Smooth muscle cell (in vitro differentiated cells): ENCODE results near the gene BMAL1. TPM values are rescaled to one million over a fixed set of nuclear protein-coding genes. Genes with fewer than 3 reads are reported as not detected.

ENCODE experiments used
- DNase-seq: peaks from one replicate; lab custom pipeline; 2025; ENCODE audit not compliant: unreplicated experiment; lab: John Stamatoyannopoulos, UW
- H2AFZ ChIP-seq: fragments of 200-600 bp; sonication (generic); 2 replicates; pipeline ENCODE4 v1.6.0; 2016; ENCODE audit warnings: antibody characterized with exemption, low read depth, mild to moderate bottlenecking
- H3F3A ChIP-seq: fragments of 200-600 bp; sonication (generic); 2 replicates; pipeline ENCODE4 v1.6.0; 2017; ENCODE audit warnings: antibody characterized with exemption, low read depth
- H3K27ac ChIP-seq: fragments of 200-600 bp; sonication (generic); 2 replicates; pipeline ENCODE4 v1.5.1; 2016; ENCODE audit warnings: low read depth, mild to moderate bottlenecking
- H3K27me3 ChIP-seq: fragments of 200-600 bp; sonication (generic); 2 replicates; pipeline ENCODE4 v1.6.1; 2016; ENCODE audit warnings: low read depth, mild to moderate bottlenecking
- H3K36me3 ChIP-seq: fragments of 200-600 bp; sonication (generic); 2 replicates; pipeline ENCODE4 v1.5.1; 2016; ENCODE audit warnings: low read depth
- H3K4me1 ChIP-seq: fragments of 200-600 bp; sonication (generic); 2 replicates; pipeline ENCODE4 v1.5.1; 2016; ENCODE audit warnings: low read depth
- H3K4me2 ChIP-seq: fragments of 200-600 bp; sonication (generic); 2 replicates; pipeline ENCODE4 v1.6.0; 2016; ENCODE audit warnings: mild to moderate bottlenecking
- H3K4me3 ChIP-seq: fragments of 200-600 bp; sonication (generic); 2 replicates; pipeline ENCODE4 v1.5.1; 2016; ENCODE audit warnings: mild to moderate bottlenecking
- H3K79me2 ChIP-seq: fragments of 200-600 bp; sonication (generic); 2 replicates; pipeline ENCODE4 v1.6.0; 2016; ENCODE audit warnings: low read depth, mild to moderate bottlenecking
- H3K9ac ChIP-seq: fragments of 200-600 bp; sonication (generic); 2 replicates; pipeline ENCODE4 v1.6.0; 2016; ENCODE audit warnings: low read depth
- H3K9me3 ChIP-seq: fragments of 200-600 bp; sonication (generic); replicated peaks from 2 replicates; pipeline ENCODE4 v1.5.1; 2016; ENCODE audit warnings: low read depth
- H4K20me1 ChIP-seq: fragments of 200-600 bp; sonication (generic); 2 replicates; pipeline ENCODE4 v1.6.0; 2016; ENCODE audit warnings: low read depth
- CTCF ChIP-seq: fragments of 200-600 bp; sonication (generic); IDR thresholded peaks from 2 replicates; pipeline ENCODE4 v1.5.1; 2017; ENCODE audit warnings: borderline replicate concordance, mild to moderate bottlenecking, antibody characterized with exemption; ENCODE audit not compliant: insufficient read depth, poor library complexity, severe bottlenecking
- WGBS: methylation state at CpG from one replicate; pipeline ENCODE4 v1.1.7; 2016; ENCODE audit warnings: low lambda C conversion rate; 5-methylcytosine and 5-hydroxymethylcytosine counted together
- polyA plus RNA-seq: library from polyadenylated mRNA; unstranded; fragments of >200 nt; fragmentation: Nextera tagmentation; extraction: Ambion mirVana; gene quantifications from 2 replicates; pipeline ENCODE4 v1.2.1, GENCODE V29; 2016
- total RNA-seq: library from RNA; depleted of rRNA; stranded (reverse); fragments of >200 nt; gene quantifications from 2 replicates; pipeline ENCODE4 v1.2.3, GENCODE V29; 2014

Gene BMAL1
- total RNA-seq (24.5 and 27.2 TPM in 2 replicates), polyA plus RNA-seq (9.9 and 21.2 TPM in 2 replicates)

DNA sequence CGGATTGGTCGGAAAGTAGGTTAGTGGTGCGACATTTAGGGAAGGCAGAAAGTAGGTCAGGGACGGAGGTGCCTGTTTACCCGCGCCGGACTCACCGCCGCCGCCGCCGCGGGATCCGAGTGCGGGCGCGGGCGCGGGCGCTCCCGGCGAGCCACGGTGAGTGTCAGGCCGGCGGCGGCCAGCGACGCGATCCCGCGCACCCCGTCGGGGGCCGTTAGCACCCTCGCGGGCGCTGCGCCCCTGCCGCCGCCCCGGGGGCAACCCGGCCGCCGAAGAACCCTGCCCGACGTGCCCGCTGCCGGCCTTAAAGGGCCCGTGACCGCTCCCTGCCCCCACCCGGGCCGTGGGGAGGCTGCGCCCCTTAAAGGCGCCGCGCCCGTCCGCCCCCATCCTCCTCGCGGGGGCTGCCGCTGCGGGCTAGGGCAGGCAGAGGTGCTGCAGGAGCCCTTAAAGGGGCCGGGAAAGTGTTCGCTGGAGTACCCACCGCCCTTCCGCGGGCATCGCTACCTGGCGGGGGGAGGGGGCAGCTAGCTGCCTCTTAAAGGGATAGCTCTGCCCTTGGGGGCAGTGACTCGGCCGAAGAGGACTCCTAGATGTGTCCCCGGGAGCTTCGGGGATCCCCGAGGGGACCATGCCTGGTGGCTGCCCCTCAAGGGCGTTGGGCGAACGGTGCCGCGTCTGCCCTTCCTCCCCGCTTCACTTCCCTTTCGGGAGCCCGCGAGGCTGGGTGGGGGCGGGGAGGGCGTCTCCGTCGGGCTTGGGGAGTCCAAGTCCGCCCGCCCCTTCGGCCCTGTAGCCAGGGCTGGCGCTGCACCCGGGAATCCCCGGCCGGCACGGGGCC lies at the start of gene BMAL1:
Gene BMAL1 (plus strand): TSS at position 23 of the 841 bp plus-strand sequence. CDS start 76,519 bp downstream, outside the sequence.
- peak within 1 kb of the TSS; percentile 87 for H2AFZ ChIP-seq
- no peak for TF ChIP-seq CTCF
- peak within 1 kb of the TSS; percentile 92 for H3K4me2 ChIP-seq
- peaks cover 5% of the 10 kb centered on the region for H3F3A ChIP-seq
- no peak for DNase-seq
- peaks cover 6% of the 10 kb centered on the region for H3K4me1 ChIP-seq
- H3K9me3 ChIP-seq: no peaks in the 10 kb centered on the region
- peak within 1 kb of the TSS; percentile 46 for H3K27ac ChIP-seq
- WGBS: under 1% methylated on average over 50 of the region's 95 CpGs
- H3K27me3 ChIP-seq: peaks cover 59% of the 10 kb centered on the region
- peak within 1 kb of the TSS; percentile 76 for H3K9ac ChIP-seq
- peaks cover 47% of the 10 kb centered on the region for H3K79me2 ChIP-seq
- peak within 1 kb of the TSS; percentile 69 for H3K4me3 ChIP-seq
- peaks cover 49% of the 10 kb centered on the region for H4K20me1 ChIP-seq
- H3K36me3 ChIP-seq: no peaks in the 10 kb centered on the region

DNA sequence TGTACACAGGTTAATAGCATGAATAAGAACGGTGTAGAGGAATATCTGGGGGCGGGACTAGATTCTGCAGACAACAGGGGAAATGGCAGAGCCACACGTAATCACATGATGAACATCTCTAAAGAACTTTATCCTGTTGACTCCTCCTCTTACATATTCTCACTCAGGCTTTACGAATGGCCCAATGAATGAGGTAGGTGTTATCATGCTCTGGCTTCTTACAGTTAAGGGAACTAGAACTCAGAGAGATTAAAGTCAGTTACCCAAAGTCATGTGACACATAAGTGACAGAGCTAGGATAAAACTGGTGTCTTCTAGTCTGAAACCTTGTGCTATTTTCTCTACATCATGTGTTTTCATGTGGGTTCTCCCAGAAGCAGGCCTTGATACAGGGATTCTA lies 49.0 kb upstream of the BMAL1 start:
- Histone ChIP-seq H3K9me3 (no peaks in the 10 kb centered on the region), H3K79me2 (no peaks in the 10 kb centered on the region), H4K20me1 (no peaks in the 10 kb centered on the region), H3K36me3 (no peaks in the 10 kb centered on the region), H3K27ac (peak overlapping the region; percentile 44), H3K4me2 (peak overlapping the region; percentile 21), H3K9ac (no peak overlapping the region), H2AFZ (peak overlapping the region; percentile 64), H3F3A (peaks cover 4% of the 10 kb centered on the region), H3K4me3 (no peak overlapping the region), H3K4me1 (peaks cover 10% of the 10 kb centered on the region), H3K27me3 (no peaks in the 10 kb centered on the region)
- TF ChIP-seq CTCF: no peak
- DNase-seq: no peak
- WGBS: 71% methylated on average over 4 of the region's 4 CpGs

- H3K27ac ChIP-seq: peak overlapping the region; percentile 44
- 47% methylated on average over 4 of the region's 4 CpGs for WGBS
- H3K4me3 ChIP-seq: no peak overlapping the region
- no peaks in the 10 kb centered on the region for H3K27me3 ChIP-seq
- no peak overlapping the region for H3K9ac ChIP-seq
- no peaks in the 10 kb centered on the region for H3K79me2 ChIP-seq
- H3F3A ChIP-seq: peaks cover 4% of the 10 kb centered on the region
- peak overlapping the region; percentile 64 for H2AFZ ChIP-seq
- H4K20me1 ChIP-seq: no peaks in the 10 kb centered on the region
- TF ChIP-seq CTCF: no peak
- H3K4me1 ChIP-seq: peaks cover 10% of the 10 kb centered on the region
- no peaks in the 10 kb centered on the region for H3K36me3 ChIP-seq
- no peaks in the 10 kb centered on the region for H3K9me3 ChIP-seq
- H3K4me2 ChIP-seq: no peak overlapping the region
- no peak for DNase-seq
Observed at GRCh38 chr11:13229136-13229535, 48.5 kb upstream of the BMAL1 start.
